ENCODE results near the gene CYBC1. TPM values are rescaled to one million over a fixed set of nuclear protein-coding genes. Genes with fewer than 3 reads are reported as not detected.

The CYBC1 gene
- total and polyA plus RNA-seq, 9 of the 15 experiments (the other 6 are each of a cell fraction or from before 2014, with no cell fraction given), result 1.3 to 71.8 (median 49.9) TPM

DNA sequence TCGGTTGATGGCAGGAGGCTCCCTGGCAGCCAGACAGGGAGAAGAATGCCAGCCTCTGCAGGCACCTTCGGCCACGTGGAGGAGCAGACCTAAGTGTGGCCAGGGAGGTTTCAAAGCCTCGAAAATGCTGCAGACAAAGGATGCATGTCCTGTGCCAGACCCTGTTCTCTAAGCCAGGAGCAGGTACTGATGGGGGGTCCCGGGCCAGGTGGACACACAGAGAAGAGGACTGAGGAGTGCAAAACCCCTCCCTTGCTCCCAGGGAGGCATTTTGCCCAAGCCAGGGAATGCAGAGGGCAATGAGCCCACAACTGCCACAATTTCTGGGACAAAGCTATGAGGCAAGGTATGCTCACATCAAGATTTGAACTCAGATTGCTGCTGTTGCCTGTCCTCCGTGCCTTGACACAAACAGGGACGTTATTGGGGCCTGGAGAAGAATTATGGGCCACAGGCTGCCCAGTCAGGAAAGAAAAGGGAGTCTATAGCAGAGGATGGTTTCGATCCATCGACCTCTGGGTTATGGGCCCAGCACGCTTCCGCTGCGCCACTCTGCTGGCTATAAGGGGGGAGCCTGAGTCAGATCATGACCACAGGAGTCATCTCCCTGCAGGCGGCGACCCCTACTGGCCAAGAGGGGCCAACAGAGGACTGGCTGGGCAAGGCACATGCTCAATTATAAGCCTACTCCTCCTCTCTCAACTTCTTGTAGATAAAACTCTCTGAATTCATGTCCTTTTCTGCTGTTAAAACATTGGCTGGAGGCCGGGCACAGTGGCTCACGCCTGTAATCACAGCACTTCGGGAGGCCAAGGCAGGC, 43.9 kb upstream of the CYBC1 start (continued):
- TF ChIP-seq, protein P1, sequence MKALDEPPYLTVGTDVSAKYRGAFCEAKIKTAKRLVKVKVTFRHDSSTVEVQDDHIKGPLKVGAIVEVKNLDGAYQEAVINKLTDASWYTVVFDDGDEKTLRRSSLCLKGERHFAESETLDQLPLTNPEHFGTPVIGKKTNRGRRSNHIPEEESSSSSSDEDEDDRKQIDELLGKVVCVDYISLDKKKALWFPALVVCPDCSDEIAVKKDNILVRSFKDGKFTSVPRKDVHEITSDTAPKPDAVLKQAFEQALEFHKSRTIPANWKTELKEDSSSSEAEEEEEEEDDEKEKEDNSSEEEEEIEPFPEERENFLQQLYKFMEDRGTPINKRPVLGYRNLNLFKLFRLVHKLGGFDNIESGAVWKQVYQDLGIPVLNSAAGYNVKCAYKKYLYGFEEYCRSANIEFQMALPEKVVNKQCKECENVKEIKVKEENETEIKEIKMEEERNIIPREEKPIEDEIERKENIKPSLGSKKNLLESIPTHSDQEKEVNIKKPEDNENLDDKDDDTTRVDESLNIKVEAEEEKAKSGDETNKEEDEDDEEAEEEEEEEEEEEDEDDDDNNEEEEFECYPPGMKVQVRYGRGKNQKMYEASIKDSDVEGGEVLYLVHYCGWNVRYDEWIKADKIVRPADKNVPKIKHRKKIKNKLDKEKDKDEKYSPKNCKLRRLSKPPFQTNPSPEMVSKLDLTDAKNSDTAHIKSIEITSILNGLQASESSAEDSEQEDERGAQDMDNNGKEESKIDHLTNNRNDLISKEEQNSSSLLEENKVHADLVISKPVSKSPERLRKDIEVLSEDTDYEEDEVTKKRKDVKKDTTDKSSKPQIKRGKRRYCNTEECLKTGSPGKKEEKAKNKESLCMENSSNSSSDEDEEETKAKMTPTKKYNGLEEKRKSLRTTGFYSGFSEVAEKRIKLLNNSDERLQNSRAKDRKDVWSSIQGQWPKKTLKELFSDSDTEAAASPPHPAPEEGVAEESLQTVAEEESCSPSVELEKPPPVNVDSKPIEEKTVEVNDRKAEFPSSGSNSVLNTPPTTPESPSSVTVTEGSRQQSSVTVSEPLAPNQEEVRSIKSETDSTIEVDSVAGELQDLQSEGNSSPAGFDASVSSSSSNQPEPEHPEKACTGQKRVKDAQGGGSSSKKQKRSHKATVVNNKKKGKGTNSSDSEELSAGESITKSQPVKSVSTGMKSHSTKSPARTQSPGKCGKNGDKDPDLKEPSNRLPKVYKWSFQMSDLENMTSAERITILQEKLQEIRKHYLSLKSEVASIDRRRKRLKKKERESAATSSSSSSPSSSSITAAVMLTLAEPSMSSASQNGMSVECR (CRISPR knock-in tag; IDR thresholded peaks at IDR 0.05), result peak; percentile 84
- peak; percentile 19; the same call in 1 of the 2 replicates for TF ChIP-seq ZNF174 (CRISPR knock-in tag; IDR thresholded peaks at IDR 0.05)
- peak; percentile 100 for TF ChIP-seq POLR2H (tag; IDR thresholded peaks at IDR 0.05; ENCODE audit: low read depth)
- TF ChIP-seq FOXK2 (conservative IDR thresholded peaks at IDR 0.05 in 1 of 2, IDR thresholded peaks at IDR 0.05 in 1 of 2; ENCODE audit: low read depth in 2 of 2), result peak; percentile 51 to 80; a peak in 3 of 4 replicates
- TF ChIP-seq, protein P2, sequence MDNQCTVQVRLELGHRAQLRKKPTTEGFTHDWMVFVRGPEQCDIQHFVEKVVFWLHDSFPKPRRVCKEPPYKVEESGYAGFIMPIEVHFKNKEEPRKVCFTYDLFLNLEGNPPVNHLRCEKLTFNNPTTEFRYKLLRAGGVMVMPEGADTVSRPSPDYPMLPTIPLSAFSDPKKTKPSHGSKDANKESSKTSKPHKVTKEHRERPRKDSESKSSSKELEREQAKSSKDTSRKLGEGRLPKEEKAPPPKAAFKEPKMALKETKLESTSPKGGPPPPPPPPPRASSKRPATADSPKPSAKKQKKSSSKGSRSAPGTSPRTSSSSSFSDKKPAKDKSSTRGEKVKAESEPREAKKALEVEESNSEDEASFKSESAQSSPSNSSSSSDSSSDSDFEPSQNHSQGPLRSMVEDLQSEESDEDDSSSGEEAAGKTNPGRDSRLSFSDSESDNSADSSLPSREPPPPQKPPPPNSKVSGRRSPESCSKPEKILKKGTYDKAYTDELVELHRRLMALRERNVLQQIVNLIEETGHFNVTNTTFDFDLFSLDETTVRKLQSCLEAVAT (IDR thresholded peaks at IDR 0.05), result peak in 1 of 2 experiments; percentile 73; a peak in 1 of 4 replicates
- no peak for TF ChIP-seq ZNF639 (CRISPR knock-in tag; conservative IDR thresholded peaks at IDR 0.05 in 1 of 2, IDR thresholded peaks at IDR 0.05 in 1 of 2)
- peak; percentile 52 for TF ChIP-seq DPF2 (IDR thresholded peaks at IDR 0.05)
- TF ChIP-seq XRCC4 (IDR thresholded peaks at IDR 0.05; ENCODE audit: extremely low read depth, insufficient read depth, insufficient read length), result no peak
- TF ChIP-seq RBM14 (IDR thresholded peaks at IDR 0.05; ENCODE audit: borderline replicate concordance, insufficient read depth, low read depth, low read length), result no peak
- TF ChIP-seq ZNF507 (tag; conservative IDR thresholded peaks at IDR 0.05), result no peak
- TF ChIP-seq USF2 (CRISPR knock-in tag; IDR thresholded peaks at IDR 0.05), result peak; percentile 22; the same call in 1 of the 2 replicates
- no peak; the same call in 1 of the 2 replicates for TF ChIP-seq STAG1 (CRISPR knock-in tag; IDR thresholded peaks at IDR 0.05; ENCODE audit: borderline replicate concordance)
- TF ChIP-seq ARHGAP35 (IDR thresholded peaks at IDR 0.05; ENCODE audit: partially characterized antibody), result no peak
- no peak for TF ChIP-seq ZNF696 (CRISPR knock-in tag; conservative IDR thresholded peaks at IDR 0.05)
- TF ChIP-seq PRPF4 (IDR thresholded peaks at IDR 0.05; ENCODE audit: insufficient read depth, low read depth, low read length, poor library complexity, severe bottlenecking), result no peak

Data from K562 (cell line).